NCI-H187 (cell line): ENCODE results near the gene ZNF521.

Source experiments
- DNase-seq, 2 experiments: peaks; one replicate each; lab custom pipeline; 2025; lab: John Stamatoyannopoulos, UW

Gene ZNF521

GRCh38 chr18:25225151-25225550, 126.8 kb downstream of the ZNF521 start:
- no peak for DNase-seq

GRCh38 chr18:25223899-25224886, 127.8 kb downstream of the ZNF521 start:
- DNase-seq: no peak

- no peak for DNase-seq
Measured at GRCh38 chr18:25223211-25223610, 128.8 kb downstream of the ZNF521 start.

GRCh38 chr18:25222648-25223047, 129.3 kb downstream of the ZNF521 start:
- DNase-seq: no peak

GRCh38 chr18:25210622-25211021, 141.3 kb downstream of the ZNF521 start:
- DNase-seq: no peak

- no peak for DNase-seq
Measured at GRCh38 chr18:25192065-25192464, 159.9 kb downstream of the ZNF521 start.

GRCh38 chr18:25190472-25190871, 161.5 kb downstream of the ZNF521 start:
- DNase-seq: no peak

- no peak for DNase-seq
Measured at GRCh38 chr18:25189391-25190185, 162.4 kb downstream of the ZNF521 start.

- DNase-seq: no peak
Measured at GRCh38 chr18:25187521-25188192, 164.3 kb downstream of the ZNF521 start.

- no peak for DNase-seq
Measured at GRCh38 chr18:25186871-25187270, 165.1 kb downstream of the ZNF521 start.

- DNase-seq: no peak
Measured at GRCh38 chr18:25181993-25182392, 170.0 kb downstream of the ZNF521 start.

- DNase-seq: no peak
Measured at GRCh38 chr18:25181581-25181980, 170.4 kb downstream of the ZNF521 start.

GRCh38 chr18:25180973-25181548, 170.9 kb downstream of the ZNF521 start:
- no peak for DNase-seq

GRCh38 chr18:25177631-25178030, 174.3 kb downstream of the ZNF521 start:
- DNase-seq: no peak

GRCh38 chr18:25176518-25177042, 175.4 kb downstream of the ZNF521 start:
- no peak for DNase-seq

- DNase-seq: no peak
Measured at GRCh38 chr18:25175558-25176517, 176.1 kb downstream of the ZNF521 start.

- DNase-seq: no peak
Measured at GRCh38 chr18:25174324-25174723, 177.6 kb downstream of the ZNF521 start.

- DNase-seq: no peak
Measured at GRCh38 chr18:25171334-25171733, 180.6 kb downstream of the ZNF521 start.

- DNase-seq: no peak
Measured at GRCh38 chr18:25170402-25170801, 181.6 kb downstream of the ZNF521 start.

- DNase-seq: no peak
Measured at GRCh38 chr18:25169701-25170100, 182.3 kb downstream of the ZNF521 start.
